WTC11 (cell line): ENCODE data around the gene MAEA. TPM values are rescaled to one million over a fixed set of nuclear protein-coding genes. Genes with fewer than 3 reads are reported as not detected.

Source experiments
- ATAC-seq: fragments of 200-7000 bp; cut with Tn5 transposase; 2 replicates; pipeline ENCODE4 v1.10.0; 2021; ENCODE audit warnings: mild to moderate bottlenecking, moderate library complexity
- CTCF ChIA-PET: fragments of 300-600 bp; sonication (Branson Sonifier 250); formaldehyde crosslinking; loops from one replicate; lab custom pipeline; 2021; ENCODE audit warnings: antibody characterized with exemption; lab: Charles Lee
- POLR2A ChIA-PET: fragments of 350-600 bp; sonication (Branson Sonifier 250); formaldehyde crosslinking; loops from one replicate; lab custom pipeline; 2021; ENCODE audit warnings: antibody characterized with exemption; lab: Charles Lee
- DNase-seq: peaks from one replicate; pipeline ENCODE4 v3.0.0; 2021; ENCODE audit warnings: low spot score
- H3K27ac Mint-ChIP-seq: 2 replicates; pipeline ENCODE4 v1.8.0; 2021; ENCODE audit warnings: mixed read lengths
- H3K27me3 Mint-ChIP-seq: 2 replicates; pipeline ENCODE4 v1.8.0; 2021; ENCODE audit warnings: low read depth, mild to moderate bottlenecking, moderate library complexity, mixed read lengths
- H3K36me3 Mint-ChIP-seq: 2 replicates; pipeline ENCODE4 v1.8.0; 2021; ENCODE audit warnings: mixed read lengths
- H3K4me1 Mint-ChIP-seq: 2 replicates; pipeline ENCODE4 v1.8.0; 2022; ENCODE audit warnings: mixed read lengths
- H3K4me3 Mint-ChIP-seq: 2 replicates; pipeline ENCODE4 v1.8.0; 2021; ENCODE audit warnings: mild to moderate bottlenecking, moderate library complexity, mixed read lengths
- H3K9me3 Mint-ChIP-seq: 2 replicates; pipeline ENCODE4 v1.8.0; 2021; ENCODE audit warnings: mixed read lengths
- CREM ChIP-seq: sonication (generic); formaldehyde crosslinking; IDR thresholded peaks from 2 replicates; pipeline ENCODE4 v1.8.1; 2022; ENCODE audit warnings: mild to moderate bottlenecking, missing genetic modification reagents, moderate library complexity
- EMX1 ChIP-seq: fragments of 250-450 bp; sonication (Bioruptor Pico); IDR thresholded peaks from 2 replicates; pipeline ENCODE4 v1.8.0; 2021; ENCODE audit warnings: mild to moderate bottlenecking
- GABPB1 ChIP-seq: sonication (generic); formaldehyde crosslinking; IDR thresholded peaks from 2 replicates; pipeline ENCODE4 v1.8.1; 2023; ENCODE audit warnings: mild to moderate bottlenecking, missing genetic modification reagents
- IRF2 ChIP-seq: sonication (generic); formaldehyde crosslinking; IDR thresholded peaks from 2 replicates; pipeline ENCODE4 v1.8.0; 2022; ENCODE audit warnings: low read depth, missing genetic modification reagents, borderline replicate concordance
- NFYB ChIP-seq: sonication (generic); formaldehyde crosslinking; conservative IDR thresholded peaks from 2 replicates; pipeline ENCODE4 v1.8.0; 2022; ENCODE audit warnings: low read depth, missing genetic modification reagents
- NR2C2 ChIP-seq: sonication (generic); formaldehyde crosslinking; IDR thresholded peaks from 2 replicates; pipeline ENCODE4 v1.8.0; 2022; ENCODE audit warnings: mild to moderate bottlenecking, missing genetic modification reagents
- RELA ChIP-seq: sonication (generic); formaldehyde crosslinking; IDR thresholded peaks from 2 replicates; pipeline ENCODE4 v1.8.1; 2022; ENCODE audit warnings: missing genetic modification reagents, mild to moderate bottlenecking, borderline replicate concordance
- SMAD4 ChIP-seq: sonication (generic); formaldehyde crosslinking; IDR thresholded peaks from 2 replicates; pipeline ENCODE4 v1.8.0; 2022; ENCODE audit warnings: mild to moderate bottlenecking, missing genetic modification reagents
- SOX15 ChIP-seq: fragments of 250-450 bp; sonication (Bioruptor Pico); IDR thresholded peaks from 2 replicates; pipeline ENCODE4 v1.9.0; 2021; ENCODE audit warnings: mild to moderate bottlenecking
- ZNF138 ChIP-seq: sonication (generic); formaldehyde crosslinking; conservative IDR thresholded peaks from 2 replicates; pipeline ENCODE4 v1.8.1; 2022; ENCODE audit warnings: mild to moderate bottlenecking, moderate library complexity, missing genetic modification reagents
- ZNF232 ChIP-seq: sonication (generic); formaldehyde crosslinking; IDR thresholded peaks from 2 replicates; pipeline ENCODE4 v1.8.0; 2022; ENCODE audit warnings: mild to moderate bottlenecking, missing genetic modification reagents
- ZNF263 ChIP-seq: sonication (generic); formaldehyde crosslinking; IDR thresholded peaks from 2 replicates; pipeline ENCODE4 v1.8.1; 2022; ENCODE audit warnings: low read depth, mild to moderate bottlenecking, moderate library complexity, missing genetic modification reagents
- ZNF416 ChIP-seq: fragments of 250-450 bp; sonication (Bioruptor Pico); IDR thresholded peaks from 2 replicates; pipeline ENCODE4 v1.9.0; 2021; ENCODE audit warnings: mild to moderate bottlenecking, inconsistent platforms
- ZNF671 ChIP-seq: fragments of 250-450 bp; sonication (Bioruptor Pico); IDR thresholded peaks from 2 replicates; pipeline ENCODE4 v1.8.0; 2021; ENCODE audit warnings: mild to moderate bottlenecking
- total RNA-seq: library from RNA; stranded (reverse); gene quantifications from 3 replicates; pipeline ENCODE4 v1.2.3, GENCODE V29; 2021
- TF ChIP-seq, protein P1 (sequence below): sonication (generic); formaldehyde crosslinking; IDR thresholded peaks from 2 replicates; pipeline ENCODE4 v1.8.1; 2022; ENCODE audit warnings: mild to moderate bottlenecking, moderate library complexity, missing genetic modification reagents
- TF ChIP-seq, protein P2 (sequence below): fragments of 250-450 bp; sonication (Bioruptor Pico); IDR thresholded peaks from 2 replicates; pipeline ENCODE4 v1.8.0; 2021; ENCODE audit warnings: mild to moderate bottlenecking
- TF ChIP-seq, protein P3 (sequence below): sonication (generic); formaldehyde crosslinking; IDR thresholded peaks from 2 replicates; pipeline ENCODE4 v1.8.1; 2023; ENCODE audit warnings: mild to moderate bottlenecking, missing genetic modification reagents, moderate library complexity
- TF ChIP-seq, protein P4 (sequence below): sonication (generic); formaldehyde crosslinking; IDR thresholded peaks from 2 replicates; pipeline ENCODE4 v1.8.1; 2022; ENCODE audit warnings: low read depth, missing genetic modification reagents, borderline replicate concordance
- TF ChIP-seq, protein P5 (sequence below): sonication (generic); formaldehyde crosslinking; IDR thresholded peaks from 2 replicates; pipeline ENCODE4 v1.8.1; 2023; ENCODE audit warnings: mild to moderate bottlenecking, moderate library complexity, missing genetic modification reagents
- TF ChIP-seq, protein P6 (sequence below): sonication (generic); formaldehyde crosslinking; IDR thresholded peaks from 2 replicates; pipeline ENCODE4 v1.8.1; 2022; ENCODE audit warnings: missing genetic modification reagents, borderline replicate concordance

MAEA gene
- total RNA-seq, 1 experiment from 2014 or later = 86.9 TPM

DNA sequence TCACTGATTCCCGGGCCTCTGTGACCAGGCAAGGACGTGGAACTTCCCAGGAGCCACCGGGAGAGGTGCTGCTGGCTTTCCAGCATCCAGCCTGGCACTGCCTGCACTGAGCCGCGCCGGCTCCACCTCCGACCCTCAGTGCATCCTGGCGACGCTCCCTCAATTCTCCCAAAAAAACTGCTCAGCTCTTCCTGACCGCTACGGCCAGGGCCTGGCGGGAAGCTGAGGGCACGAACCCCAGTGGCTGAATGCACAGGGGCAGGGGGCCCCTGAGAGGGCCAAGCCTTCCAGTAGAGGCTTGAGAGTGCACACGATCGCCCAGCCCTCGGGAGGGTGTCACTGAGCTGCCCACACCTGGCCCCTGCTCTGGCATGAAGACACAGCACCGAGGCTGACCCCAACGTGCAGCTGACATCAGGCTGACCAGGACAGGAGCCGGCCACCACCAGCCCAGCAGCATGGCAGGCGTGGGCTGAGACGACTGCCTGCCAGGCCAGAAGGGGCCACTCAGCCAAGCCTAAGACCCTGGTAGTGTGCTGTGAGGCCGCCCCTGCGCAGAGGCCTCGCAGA, 47.7 kb upstream of the MAEA start:
- POLR2A ChIA-PET = no interaction called here
- peak overlapping the region; percentile 32 for H3K27ac Mint-ChIP-seq
- TF ChIP-seq CREM = no peak
- TF ChIP-seq ZNF138 (CRISPR knock-in tag) = no peak
- TF ChIP-seq ZNF232 (CRISPR knock-in tag) = no peak
- TF ChIP-seq, protein P1, sequence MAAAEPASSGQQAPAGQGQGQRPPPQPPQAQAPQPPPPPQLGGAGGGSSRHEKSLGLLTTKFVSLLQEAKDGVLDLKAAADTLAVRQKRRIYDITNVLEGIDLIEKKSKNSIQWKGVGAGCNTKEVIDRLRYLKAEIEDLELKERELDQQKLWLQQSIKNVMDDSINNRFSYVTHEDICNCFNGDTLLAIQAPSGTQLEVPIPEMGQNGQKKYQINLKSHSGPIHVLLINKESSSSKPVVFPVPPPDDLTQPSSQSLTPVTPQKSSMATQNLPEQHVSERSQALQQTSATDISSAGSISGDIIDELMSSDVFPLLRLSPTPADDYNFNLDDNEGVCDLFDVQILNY (CRISPR knock-in tag) = no peak
- TF ChIP-seq SMAD4 (CRISPR knock-in tag) = no peak
- no peak for TF ChIP-seq EMX1 (CRISPR knock-in tag)
- TF ChIP-seq ZNF263 (CRISPR knock-in tag) = no peak
- peaks cover 4% of the 10 kb centered on the region for H3K36me3 Mint-ChIP-seq
- H3K4me3 Mint-ChIP-seq = no peak overlapping the region
- no peaks in the 10 kb centered on the region for H3K9me3 Mint-ChIP-seq
- H3K4me1 Mint-ChIP-seq = peaks cover 9% of the 10 kb centered on the region
- CTCF ChIA-PET = interaction anchor here (0.5 kb wide), 1 partner anchor 521 kb away, joined by 4 read pairs; no protein-coding TSS in a partner anchor
- no peaks in the 10 kb centered on the region; the same call in 1 of the 2 replicates for H3K27me3 Mint-ChIP-seq
- peak; percentile 6 for DNase-seq
- no peak for ATAC-seq

DNA sequence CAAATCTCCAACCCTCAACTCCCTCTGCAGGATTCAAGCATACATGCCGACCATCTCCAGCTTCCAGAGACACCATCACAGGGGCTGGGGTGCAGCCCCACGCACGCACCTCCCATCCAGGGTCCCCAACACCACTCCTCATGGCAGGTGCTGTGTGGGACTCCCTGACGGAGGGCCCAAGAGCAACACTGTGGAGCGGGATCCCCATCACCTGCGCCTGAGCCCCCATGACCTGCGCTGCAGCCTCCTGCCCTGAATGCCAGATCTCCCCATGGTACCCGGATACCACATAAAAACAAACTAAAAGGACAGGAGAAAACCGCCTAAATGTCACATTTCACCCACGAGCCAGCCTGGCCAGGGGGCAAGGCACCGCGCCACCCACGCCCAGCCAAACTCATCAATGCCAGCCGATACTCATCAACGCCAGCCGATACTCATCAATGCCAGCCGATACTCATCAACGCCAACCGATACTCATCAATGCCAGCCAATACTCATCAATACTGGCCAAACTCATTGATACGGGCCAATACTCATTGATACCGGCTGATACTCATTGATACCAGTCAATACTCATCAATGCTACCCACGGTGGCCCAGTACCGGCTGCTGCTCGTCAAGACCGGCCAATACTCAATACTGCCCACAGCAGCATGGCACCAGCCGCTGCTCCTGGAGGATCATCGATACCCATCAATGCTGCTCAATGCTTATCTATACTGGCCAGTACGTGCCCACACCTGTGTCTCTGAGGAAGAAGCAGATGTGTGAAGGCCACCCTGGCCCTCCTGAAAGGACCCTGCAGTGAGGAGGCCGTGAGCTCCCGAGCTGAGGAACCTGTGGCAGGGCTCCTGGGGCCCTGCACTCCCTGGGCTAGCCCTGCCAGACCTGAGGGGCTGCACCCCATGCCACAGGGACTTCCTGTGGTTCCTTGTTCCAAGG, 46.9 kb upstream of the MAEA start:
- no peak for ATAC-seq
- DNase-seq = no peak
- Mint-ChIP-seq H3K27me3 (no peaks in the 10 kb centered on the region; the same call in 1 of the 2 replicates), H3K9me3 (no peaks in the 10 kb centered on the region), H3K4me3 (no peak overlapping the region), H3K36me3 (peaks cover 4% of the 10 kb centered on the region), H3K27ac (peak overlapping the region; percentile 96), H3K4me1 (peaks cover 11% of the 10 kb centered on the region)
- ChIA-PET CTCF (interaction anchor here (0.5 to 1.5 kb wide), 2 partner anchors 104 to 520 kb away, joined by 4 read pairs; partner anchors contain the start of gene UVSSA), POLR2A (no interaction called here)
- TF ChIP-seq NR2C2 (no peak), EMX1 (CRISPR knock-in tag) (no peak), IRF2 (no peak), ZNF671 (no peak), NFYB (CRISPR knock-in tag) (no peak), SOX15 (CRISPR knock-in tag) (no peak), RELA (CRISPR knock-in tag) (no peak), ZNF416 (CRISPR knock-in tag) (no peak), GABPB1 (CRISPR knock-in tag) (no peak)
- TF ChIP-seq, protein P2, sequence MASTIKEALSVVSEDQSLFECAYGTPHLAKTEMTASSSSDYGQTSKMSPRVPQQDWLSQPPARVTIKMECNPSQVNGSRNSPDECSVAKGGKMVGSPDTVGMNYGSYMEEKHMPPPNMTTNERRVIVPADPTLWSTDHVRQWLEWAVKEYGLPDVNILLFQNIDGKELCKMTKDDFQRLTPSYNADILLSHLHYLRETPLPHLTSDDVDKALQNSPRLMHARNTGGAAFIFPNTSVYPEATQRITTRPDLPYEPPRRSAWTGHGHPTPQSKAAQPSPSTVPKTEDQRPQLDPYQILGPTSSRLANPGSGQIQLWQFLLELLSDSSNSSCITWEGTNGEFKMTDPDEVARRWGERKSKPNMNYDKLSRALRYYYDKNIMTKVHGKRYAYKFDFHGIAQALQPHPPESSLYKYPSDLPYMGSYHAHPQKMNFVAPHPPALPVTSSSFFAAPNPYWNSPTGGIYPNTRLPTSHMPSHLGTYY (CRISPR knock-in tag) = no peak
- TF ChIP-seq, protein P3, sequence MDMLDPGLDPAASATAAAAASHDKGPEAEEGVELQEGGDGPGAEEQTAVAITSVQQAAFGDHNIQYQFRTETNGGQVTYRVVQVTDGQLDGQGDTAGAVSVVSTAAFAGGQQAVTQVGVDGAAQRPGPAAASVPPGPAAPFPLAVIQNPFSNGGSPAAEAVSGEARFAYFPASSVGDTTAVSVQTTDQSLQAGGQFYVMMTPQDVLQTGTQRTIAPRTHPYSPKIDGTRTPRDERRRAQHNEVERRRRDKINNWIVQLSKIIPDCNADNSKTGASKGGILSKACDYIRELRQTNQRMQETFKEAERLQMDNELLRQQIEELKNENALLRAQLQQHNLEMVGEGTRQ (CRISPR knock-in tag) = no peak
- TF ChIP-seq, protein P1 (CRISPR knock-in tag) = no peak
- TF ChIP-seq, protein P4, sequence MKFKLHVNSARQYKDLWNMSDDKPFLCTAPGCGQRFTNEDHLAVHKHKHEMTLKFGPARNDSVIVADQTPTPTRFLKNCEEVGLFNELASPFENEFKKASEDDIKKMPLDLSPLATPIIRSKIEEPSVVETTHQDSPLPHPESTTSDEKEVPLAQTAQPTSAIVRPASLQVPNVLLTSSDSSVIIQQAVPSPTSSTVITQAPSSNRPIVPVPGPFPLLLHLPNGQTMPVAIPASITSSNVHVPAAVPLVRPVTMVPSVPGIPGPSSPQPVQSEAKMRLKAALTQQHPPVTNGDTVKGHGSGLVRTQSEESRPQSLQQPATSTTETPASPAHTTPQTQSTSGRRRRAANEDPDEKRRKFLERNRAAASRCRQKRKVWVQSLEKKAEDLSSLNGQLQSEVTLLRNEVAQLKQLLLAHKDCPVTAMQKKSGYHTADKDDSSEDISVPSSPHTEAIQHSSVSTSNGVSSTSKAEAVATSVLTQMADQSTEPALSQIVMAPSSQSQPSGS (CRISPR knock-in tag) = no peak
- TF ChIP-seq, protein P5, sequence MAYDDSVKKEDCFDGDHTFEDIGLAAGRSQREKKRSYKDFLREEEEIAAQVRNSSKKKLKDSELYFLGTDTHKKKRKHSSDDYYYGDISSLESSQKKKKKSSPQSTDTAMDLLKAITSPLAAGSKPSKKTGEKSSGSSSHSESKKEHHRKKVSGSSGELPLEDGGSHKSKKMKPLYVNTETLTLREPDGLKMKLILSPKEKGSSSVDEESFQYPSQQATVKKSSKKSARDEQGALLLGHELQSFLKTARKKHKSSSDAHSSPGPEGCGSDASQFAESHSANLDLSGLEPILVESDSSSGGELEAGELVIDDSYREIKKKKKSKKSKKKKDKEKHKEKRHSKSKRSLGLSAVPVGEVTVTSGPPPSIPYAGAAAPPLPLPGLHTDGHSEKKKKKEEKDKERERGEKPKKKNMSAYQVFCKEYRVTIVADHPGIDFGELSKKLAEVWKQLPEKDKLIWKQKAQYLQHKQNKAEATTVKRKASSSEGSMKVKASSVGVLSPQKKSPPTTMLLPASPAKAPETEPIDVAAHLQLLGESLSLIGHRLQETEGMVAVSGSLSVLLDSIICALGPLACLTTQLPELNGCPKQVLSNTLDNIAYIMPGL (CRISPR knock-in tag) = no peak
- TF ChIP-seq, protein P6, sequence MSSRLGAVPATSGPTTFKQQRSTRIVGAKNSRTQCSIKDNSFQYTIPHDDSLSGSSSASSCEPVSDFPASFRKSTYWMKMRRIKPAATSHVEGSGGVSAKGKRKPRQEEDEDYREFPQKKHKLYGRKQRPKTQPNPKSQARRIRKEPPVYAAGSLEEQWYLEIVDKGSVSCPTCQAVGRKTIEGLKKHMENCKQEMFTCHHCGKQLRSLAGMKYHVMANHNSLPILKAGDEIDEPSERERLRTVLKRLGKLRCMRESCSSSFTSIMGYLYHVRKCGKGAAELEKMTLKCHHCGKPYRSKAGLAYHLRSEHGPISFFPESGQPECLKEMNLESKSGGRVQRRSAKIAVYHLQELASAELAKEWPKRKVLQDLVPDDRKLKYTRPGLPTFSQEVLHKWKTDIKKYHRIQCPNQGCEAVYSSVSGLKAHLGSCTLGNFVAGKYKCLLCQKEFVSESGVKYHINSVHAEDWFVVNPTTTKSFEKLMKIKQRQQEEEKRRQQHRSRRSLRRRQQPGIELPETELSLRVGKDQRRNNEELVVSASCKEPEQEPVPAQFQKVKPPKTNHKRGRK (CRISPR knock-in tag) = no peak
